DND-41 (cell line): ENCODE measurements around the gene DOK6.
"Not testable (repeated sequence)": the region's sequence is repeated elsewhere in the genome, so short reads cannot be mapped to it uniquely, and the experiment has no call there.

Experiments
- ATAC-seq: fragments of 200-7000 bp; cut with Tn5 transposase; 3 replicates; pipeline ENCODE4 v1.9.1; 2021; ENCODE audit warnings: low read depth; ENCODE audit not compliant: insufficient read depth
- DNase-seq: peaks from one replicate; pipeline ENCODE4 v3.0.0-alpha.2; 2020
- H2AFZ ChIP-seq: 2 replicates; pipeline ENCODE4 v1.6.0; 2012; ENCODE audit warnings: low read depth, low read length
- H3K27ac ChIP-seq: 2 replicates; pipeline ENCODE4 v1.5.1; 2012; ENCODE audit warnings: low read length, inconsistent platforms
- H3K27me3 ChIP-seq: fragments of 200-600 bp; sonication (generic); 2 replicates; pipeline ENCODE4 v1.6.0; 2012; ENCODE audit warnings: low read length, mild to moderate bottlenecking, inconsistent platforms; ENCODE audit not compliant: insufficient read depth, poor library complexity
- H3K36me3 ChIP-seq: 2 replicates; pipeline ENCODE4 v1.5.1; 2012; ENCODE audit warnings: low read length, inconsistent platforms; ENCODE audit not compliant: insufficient read depth
- H3K4me1 ChIP-seq: 2 replicates; pipeline ENCODE4 v1.5.1; 2012; ENCODE audit warnings: mild to moderate bottlenecking, low read length; ENCODE audit not compliant: insufficient read depth
- H3K4me2 ChIP-seq: 2 replicates; pipeline ENCODE4 v1.6.0; 2012; ENCODE audit warnings: mild to moderate bottlenecking, moderate library complexity, low read length, inconsistent platforms; ENCODE audit not compliant: insufficient read depth
- H3K4me3 ChIP-seq, 2 experiments: fragments of 200-600 bp in 1 of 2; shearing (Covaris generic) in 1 of 2; 2 replicates each; pipeline ENCODE4 v1.5.1; 2012 to 2016; ENCODE audit warnings: inconsistent platforms in 2 of 2, low read length in 2 of 2, mild to moderate bottlenecking in 2 of 2, low read depth in 1 of 2, moderate library complexity in 1 of 2
- H3K79me2 ChIP-seq: 2 replicates; pipeline ENCODE4 v1.6.0; 2012; ENCODE audit warnings: low read length, inconsistent platforms; ENCODE audit not compliant: insufficient read depth
- H3K9ac ChIP-seq: 2 replicates; pipeline ENCODE4 v1.6.0; 2012; ENCODE audit warnings: low read depth, mild to moderate bottlenecking, inconsistent platforms, low read length, moderate library complexity
- H3K9me3 ChIP-seq: 2 replicates; pipeline ENCODE4 v1.5.1; 2012; ENCODE audit warnings: low read length, moderate library complexity, mild to moderate bottlenecking, inconsistent platforms; ENCODE audit not compliant: insufficient read depth, severe bottlenecking
- H4K20me1 ChIP-seq: 2 replicates; pipeline ENCODE4 v1.6.0; 2012; ENCODE audit warnings: low read length; ENCODE audit not compliant: insufficient read depth
- EZH2 ChIP-seq: IDR thresholded peaks from 3 replicates; pipeline ENCODE4 v1.6.1; 2012; ENCODE audit warnings: borderline replicate concordance, low read depth, mild to moderate bottlenecking, moderate library complexity, low read length, inconsistent platforms; ENCODE audit not compliant: severe bottlenecking
- TF ChIP-seq, protein P1 (sequence below): IDR thresholded peaks from 2 replicates; pipeline ENCODE4 v1.5.1; 2012; ENCODE audit warnings: borderline replicate concordance, low read length, moderate library complexity, mild to moderate bottlenecking; ENCODE audit not compliant: poor library complexity, severe bottlenecking; ENCODE audit errors: extremely low read depth

DOK6 gene

DNA sequence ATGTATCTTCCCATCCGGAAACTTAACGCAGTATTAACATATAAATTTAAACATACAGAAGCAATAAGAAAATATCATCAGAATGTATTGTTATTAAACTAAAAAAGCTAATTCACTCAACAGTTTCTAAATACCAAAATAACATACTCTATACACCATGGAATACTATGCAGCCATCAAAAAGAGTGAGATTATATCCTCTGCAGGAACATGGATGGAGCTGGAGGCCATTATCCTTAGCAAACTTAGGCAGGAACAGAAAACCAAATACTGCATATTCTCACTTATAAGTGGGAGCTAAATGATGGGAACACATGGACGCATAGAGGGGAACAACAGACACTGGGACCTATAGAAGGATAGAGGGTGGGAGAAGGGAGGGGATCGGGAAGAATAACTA is 419.9 kb downstream of the DOK6 start:
- ATAC-seq (no peak), DNase-seq (no peak)
- Histone ChIP-seq H4K20me1 (no peaks in the 10 kb centered on the region), H2AFZ (no peak overlapping the region), H3K27me3 (no peaks in the 10 kb centered on the region), H3K4me1 (no peaks in the 10 kb centered on the region), H3K4me3 (no peak overlapping the region), H3K9me3 (no peaks in the 10 kb centered on the region), H3K36me3 (no peaks in the 10 kb centered on the region), H3K27ac (no peak overlapping the region), H3K79me2 (no peaks in the 10 kb centered on the region), H3K4me2 (no peak overlapping the region), H3K9ac (no peak overlapping the region)
- TF ChIP-seq EZH2, result no peak
- TF ChIP-seq, protein P1, sequence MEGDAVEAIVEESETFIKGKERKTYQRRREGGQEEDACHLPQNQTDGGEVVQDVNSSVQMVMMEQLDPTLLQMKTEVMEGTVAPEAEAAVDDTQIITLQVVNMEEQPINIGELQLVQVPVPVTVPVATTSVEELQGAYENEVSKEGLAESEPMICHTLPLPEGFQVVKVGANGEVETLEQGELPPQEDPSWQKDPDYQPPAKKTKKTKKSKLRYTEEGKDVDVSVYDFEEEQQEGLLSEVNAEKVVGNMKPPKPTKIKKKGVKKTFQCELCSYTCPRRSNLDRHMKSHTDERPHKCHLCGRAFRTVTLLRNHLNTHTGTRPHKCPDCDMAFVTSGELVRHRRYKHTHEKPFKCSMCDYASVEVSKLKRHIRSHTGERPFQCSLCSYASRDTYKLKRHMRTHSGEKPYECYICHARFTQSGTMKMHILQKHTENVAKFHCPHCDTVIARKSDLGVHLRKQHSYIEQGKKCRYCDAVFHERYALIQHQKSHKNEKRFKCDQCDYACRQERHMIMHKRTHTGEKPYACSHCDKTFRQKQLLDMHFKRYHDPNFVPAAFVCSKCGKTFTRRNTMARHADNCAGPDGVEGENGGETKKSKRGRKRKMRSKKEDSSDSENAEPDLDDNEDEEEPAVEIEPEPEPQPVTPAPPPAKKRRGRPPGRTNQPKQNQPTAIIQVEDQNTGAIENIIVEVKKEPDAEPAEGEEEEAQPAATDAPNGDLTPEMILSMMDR, result no peak

GRCh38 chr18:69830189-69830588 is 429.5 kb downstream of the DOK6 start:
- Histone ChIP-seq H3K27ac (no peak overlapping the region), H3K9ac (no peak overlapping the region), H3K27me3 (no peaks in the 10 kb centered on the region), H3K4me2 (no peak overlapping the region), H3K4me1 (no peaks in the 10 kb centered on the region), H3K4me3 (no peak overlapping the region), H3K36me3 (no peaks in the 10 kb centered on the region), H3K9me3 (no peaks in the 10 kb centered on the region), H4K20me1 (no peaks in the 10 kb centered on the region), H2AFZ (no peak overlapping the region), H3K79me2 (no peaks in the 10 kb centered on the region)
- TF ChIP-seq, protein P1, result no peak
- no peak for TF ChIP-seq EZH2
- DNase-seq (no peak), ATAC-seq (no peak)

- not testable (repeated sequence) for H3K9me3 ChIP-seq, H3K79me2 ChIP-seq, H3K4me2 ChIP-seq, H2AFZ ChIP-seq, H4K20me1 ChIP-seq, H3K9ac ChIP-seq, H3K36me3 ChIP-seq, H3K4me1 ChIP-seq, DNase-seq, H3K27ac ChIP-seq, H3K4me3 ChIP-seq, H3K27me3 ChIP-seq, ATAC-seq
Observed at GRCh38 chr18:69834980-69835379, 434.3 kb downstream of the DOK6 start.

GRCh38 chr18:69838003-69838402 is 437.3 kb downstream of the DOK6 start:
- Histone ChIP-seq H3K9me3 (no peaks in the 10 kb centered on the region), H3K79me2 (no peaks in the 10 kb centered on the region), H3K4me1 (no peaks in the 10 kb centered on the region), H3K4me2 (no peak overlapping the region), H4K20me1 (no peaks in the 10 kb centered on the region), H2AFZ (no peak overlapping the region), H3K27me3 (no peaks in the 10 kb centered on the region), H3K36me3 (no peaks in the 10 kb centered on the region), H3K4me3 (no peak overlapping the region), H3K9ac (no peak overlapping the region), H3K27ac (no peak overlapping the region)
- TF ChIP-seq EZH2, result no peak
- TF ChIP-seq, protein P1, result no peak
- DNase-seq (no peak), ATAC-seq (no peak)
